WI38 (cell line): Measurements from ENCODE around the gene CALR.

Source experiments
- H3K4me3 ChIP-seq: 2 replicates; pipeline ENCODE4 v1.5.1; 2011; ENCODE audit warnings: low read depth, mild to moderate bottlenecking, control low read depth, low read length
- TF ChIP-seq, protein P1 (sequence below): IDR thresholded peaks from 2 replicates; pipeline ENCODE4 v1.5.1; 2012; ENCODE audit warnings: low read depth, mild to moderate bottlenecking, control low read depth, low read length

CALR gene

DNA sequence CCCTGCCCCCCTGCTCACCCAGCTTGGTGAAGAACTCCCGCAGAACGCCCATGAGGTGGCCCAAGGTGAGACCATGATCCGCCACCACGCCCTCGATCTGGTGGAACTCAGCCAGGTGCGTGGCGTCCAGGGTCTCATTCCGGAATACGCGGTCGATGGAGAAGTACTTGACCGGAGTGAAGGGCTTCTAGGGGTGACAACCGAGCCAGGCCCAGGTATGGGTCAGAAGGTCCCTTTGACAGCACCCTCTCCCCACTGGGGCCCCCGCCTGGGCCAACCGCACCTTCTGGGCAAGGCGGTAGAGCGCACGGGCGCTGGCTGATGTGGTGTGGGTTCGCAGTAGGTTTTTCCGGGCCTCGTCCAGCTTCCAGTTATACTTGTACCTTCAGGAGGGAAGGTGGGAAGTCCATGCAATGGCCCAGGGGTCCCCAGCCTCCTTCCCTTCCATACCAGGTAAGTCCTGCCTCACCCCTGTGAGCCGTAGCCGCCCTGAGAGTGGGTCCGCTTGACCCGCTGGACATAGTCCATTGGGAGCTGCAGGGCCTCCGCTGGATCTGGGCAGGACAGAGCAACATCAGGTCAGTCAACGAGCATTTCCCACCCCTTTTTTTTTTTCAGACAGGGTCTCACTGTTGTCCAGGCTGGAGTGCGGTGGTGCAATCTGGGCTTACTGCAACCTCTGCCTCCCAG, 13.6 kb upstream of the CALR start:
- H3K4me3 ChIP-seq, result no peak overlapping the region
- TF ChIP-seq, protein P1, sequence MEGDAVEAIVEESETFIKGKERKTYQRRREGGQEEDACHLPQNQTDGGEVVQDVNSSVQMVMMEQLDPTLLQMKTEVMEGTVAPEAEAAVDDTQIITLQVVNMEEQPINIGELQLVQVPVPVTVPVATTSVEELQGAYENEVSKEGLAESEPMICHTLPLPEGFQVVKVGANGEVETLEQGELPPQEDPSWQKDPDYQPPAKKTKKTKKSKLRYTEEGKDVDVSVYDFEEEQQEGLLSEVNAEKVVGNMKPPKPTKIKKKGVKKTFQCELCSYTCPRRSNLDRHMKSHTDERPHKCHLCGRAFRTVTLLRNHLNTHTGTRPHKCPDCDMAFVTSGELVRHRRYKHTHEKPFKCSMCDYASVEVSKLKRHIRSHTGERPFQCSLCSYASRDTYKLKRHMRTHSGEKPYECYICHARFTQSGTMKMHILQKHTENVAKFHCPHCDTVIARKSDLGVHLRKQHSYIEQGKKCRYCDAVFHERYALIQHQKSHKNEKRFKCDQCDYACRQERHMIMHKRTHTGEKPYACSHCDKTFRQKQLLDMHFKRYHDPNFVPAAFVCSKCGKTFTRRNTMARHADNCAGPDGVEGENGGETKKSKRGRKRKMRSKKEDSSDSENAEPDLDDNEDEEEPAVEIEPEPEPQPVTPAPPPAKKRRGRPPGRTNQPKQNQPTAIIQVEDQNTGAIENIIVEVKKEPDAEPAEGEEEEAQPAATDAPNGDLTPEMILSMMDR, result no peak

DNA sequence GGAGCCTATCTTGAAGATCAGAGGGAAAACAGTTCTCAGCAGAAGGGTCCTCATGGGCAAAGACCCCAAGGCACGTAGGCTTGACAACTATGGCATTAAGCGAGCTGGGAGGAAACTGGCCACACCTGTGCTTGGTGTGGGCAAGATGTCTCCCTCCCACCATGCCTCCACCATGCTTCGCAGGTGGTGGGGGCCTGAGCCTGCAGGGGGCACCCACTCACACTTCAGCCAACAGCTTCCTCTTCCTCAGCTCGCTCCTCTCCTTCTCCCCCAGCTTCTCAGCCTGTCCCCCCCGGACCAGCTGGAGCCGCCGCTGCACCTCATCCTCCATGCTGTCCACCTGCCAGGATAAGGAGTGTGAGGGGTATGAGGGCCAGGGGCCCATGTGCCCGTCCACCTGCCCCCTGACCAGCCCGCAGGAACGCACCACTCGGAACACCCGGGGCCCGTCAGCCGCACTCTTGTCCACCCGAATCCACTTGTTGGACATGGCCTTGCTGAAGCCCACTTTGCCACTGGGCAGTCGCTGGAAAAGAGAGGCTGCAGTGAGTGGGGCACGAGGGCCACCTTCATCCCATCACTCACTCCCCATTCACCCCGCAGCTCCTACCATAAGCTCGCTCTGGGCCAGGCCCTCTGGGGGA, 8.3 kb upstream of the CALR start:
- TF ChIP-seq, protein P1, result no peak
- no peak overlapping the region for H3K4me3 ChIP-seq

DNA sequence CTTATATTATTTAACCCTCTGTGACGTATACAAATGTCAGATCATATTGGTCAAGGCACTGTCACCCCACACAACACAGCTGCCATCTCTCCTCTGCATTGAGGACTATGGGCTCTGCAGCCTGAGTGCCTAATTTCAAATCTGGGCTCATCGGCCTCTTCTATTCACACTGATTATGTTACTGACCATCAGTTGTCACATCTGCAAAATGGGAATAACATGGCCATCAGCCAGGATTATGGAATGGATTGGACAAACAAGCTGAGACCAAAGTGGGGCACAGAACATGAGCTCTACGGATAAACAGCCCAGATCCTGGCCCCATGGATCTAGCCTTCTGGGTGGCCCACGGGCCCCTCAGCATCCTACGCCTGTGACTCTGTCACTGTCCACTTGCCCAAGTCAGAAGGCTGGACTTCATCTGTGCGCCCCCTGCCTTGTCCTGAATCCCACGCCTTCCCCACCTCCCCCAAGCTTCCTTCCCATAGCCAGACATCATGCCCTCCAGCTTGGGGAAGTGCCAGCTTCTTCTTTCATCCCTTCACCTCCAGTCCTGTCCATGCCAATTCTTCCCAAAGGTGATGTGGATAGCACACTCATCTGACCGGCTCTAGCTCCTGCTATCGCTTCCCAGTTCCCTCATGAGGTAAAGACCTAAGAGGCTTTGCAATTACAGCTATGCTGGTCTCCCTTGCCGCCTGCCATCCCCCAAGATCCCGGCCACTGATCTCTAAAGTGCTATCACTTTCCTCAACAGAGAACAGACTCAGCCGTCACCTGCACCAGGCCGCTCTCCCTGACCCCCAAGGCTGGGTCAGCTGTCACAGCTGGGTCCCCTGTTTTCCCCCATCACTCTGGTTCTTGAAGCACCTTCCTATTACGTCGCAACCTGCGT, 5.8 kb upstream of the CALR start:
- TF ChIP-seq, protein P1, result no peak

DNA sequence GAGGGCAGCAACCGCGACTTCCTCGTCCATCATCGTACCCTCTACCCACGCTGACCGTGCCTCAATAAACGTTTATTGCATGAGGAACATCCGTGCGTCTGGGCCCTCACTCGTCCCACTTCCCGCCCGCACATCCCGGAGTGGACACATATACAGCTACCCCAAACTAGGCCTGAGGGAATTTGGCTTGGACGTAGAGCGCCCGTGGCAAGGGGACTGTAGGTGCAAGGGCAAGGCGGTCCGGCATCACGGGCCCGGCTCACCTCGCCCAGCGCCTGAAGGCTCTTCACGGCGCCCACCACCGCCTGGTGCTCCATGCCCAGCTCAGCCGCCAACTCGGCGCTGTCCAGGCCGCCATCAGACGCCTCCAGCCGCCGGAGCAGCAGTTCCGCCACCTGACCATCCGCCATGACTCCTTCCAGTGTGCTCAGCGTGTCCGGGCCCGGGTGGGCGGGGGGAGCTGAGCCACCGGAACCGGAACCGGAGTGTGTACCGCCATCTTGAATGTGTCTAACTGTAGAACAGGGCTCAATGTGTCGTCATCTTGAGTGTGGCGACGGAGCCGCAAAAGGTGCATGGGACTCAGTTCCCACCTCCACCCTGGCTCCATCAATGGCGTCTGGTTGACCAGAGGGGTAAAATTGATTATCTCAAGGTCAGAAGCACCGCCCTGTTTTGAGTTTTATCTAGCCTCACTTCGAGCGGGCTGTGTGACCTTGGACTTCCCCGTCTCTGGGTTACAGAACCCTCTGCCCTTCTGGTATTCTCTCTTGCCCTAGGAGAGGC, 4.9 kb upstream of the CALR start, which contains the start of gene FARSA:
FARSA (minus strand) TSS at position 425 of the 786 bp plus-strand sequence; CDS start at position 410, 15 bp downstream.
- TF ChIP-seq, protein P1, result no peak
- peak within 1 kb of the TSS; percentile 97 for H3K4me3 ChIP-seq

More for the DNA sequence above, 5.8 kb upstream of the CALR start:
- peak overlapping the region; percentile 97 for H3K4me3 ChIP-seq

DNA sequence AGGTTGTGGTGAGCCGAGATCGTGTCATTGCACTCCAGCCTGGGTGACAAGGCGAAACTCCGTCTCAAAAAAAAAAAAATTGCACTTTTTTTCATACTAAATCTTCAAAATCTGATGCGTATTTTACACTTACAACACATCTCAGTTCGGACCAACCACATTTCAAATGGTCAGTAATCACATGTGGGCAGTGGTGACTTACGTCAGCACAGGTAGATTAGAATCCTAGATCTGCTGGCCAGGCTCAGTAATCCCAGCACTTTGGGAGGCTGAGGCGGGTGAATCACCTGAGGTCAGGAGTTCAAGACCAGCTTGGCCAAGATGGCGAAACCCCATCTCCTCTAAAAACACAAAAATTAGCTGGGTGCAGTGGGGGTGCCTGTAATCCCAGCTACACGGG, 3.3 kb upstream of the CALR start:
- TF ChIP-seq, protein P1, result no peak
- no peak overlapping the region for H3K4me3 ChIP-seq

DNA sequence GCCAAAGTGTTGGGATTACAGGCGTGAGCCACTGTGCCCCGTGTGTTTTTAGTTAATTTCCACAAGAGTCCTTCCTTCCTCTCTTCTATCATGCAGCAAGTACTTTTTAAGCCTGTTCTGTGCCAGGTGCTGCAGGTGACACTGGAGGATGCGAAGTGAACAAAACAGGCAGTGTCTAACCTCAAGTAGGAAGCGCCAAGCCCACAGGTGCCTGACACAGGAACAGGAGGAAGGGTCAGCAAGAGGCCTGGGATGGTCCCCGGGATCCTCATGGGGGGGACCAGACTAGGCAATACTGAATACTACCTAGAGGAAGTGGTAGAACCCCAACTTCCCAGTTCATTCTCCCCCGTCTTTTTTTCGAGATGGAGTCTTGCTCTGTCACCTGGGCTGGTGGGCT, 1.8 kb upstream of the CALR start:
- H3K4me3 ChIP-seq, result no peak overlapping the region
- TF ChIP-seq, protein P1, result no peak
